ENCODE results near the gene BRMS1L.
"Not testable (repeated sequence)": the region's sequence is repeated elsewhere in the genome, so short reads cannot be mapped to it uniquely, and the experiment has no call there.

The BRMS1L gene

GRCh38 chr14:35826218-35826951 is at the start of gene BRMS1L:
TSS of gene BRMS1L (plus strand) at chr14:35826338. CDS start at chr14:35826517, 179 bp downstream.
- DNase-seq, result peak; percentile 97

GRCh38 chr14:35776823-35777222 is 49.3 kb upstream of the BRMS1L start:
- DNase-seq, result no peak

- DNase-seq, result not testable (repeated sequence)
These were observed 48.6 kb upstream of the BRMS1L start for GRCh38 chr14:35777550-35777949.

DNA sequence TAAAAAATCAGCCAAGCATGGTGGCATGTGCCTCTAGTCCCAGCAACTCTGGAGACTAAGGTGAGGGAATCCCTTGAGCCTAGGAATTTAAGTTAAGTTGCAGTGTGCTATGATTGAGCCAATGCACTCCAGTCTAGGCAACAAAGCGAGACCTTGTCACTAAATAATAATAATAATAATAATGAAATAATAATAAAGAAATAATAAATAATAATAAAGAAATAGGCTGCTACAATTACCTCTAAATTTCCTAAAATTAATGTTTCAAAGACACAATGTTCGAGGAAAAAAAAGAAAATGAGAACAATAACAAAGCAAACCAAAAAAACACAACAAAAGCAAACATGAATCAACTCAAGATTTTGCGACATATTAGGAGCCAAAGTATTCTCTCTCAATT is 46.8 kb upstream of the BRMS1L start:
- DNase-seq, result no peak

DNA sequence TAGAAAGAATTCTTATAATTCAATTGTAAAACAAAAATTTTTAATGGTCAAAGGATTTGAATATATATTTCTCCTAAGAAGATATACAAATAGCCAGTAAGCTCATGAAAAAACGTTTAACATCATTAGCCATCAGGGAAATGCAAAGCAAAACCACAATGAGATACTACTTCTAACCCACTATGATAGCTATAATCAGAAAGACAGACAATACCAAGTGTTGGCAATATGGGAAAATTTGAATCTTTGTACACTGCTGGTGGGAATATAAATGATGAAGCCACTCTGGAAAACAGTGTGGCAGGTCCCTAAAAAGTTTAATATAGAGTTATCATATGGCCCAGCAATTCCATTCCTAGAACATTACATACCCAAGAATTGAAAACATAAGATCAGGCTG is 42.4 kb upstream of the BRMS1L start:
- no peak for DNase-seq

GRCh38 chr14:35786856-35787255 is 39.3 kb upstream of the BRMS1L start:
- no peak for DNase-seq

GRCh38 chr14:35789651-35790050 is 36.5 kb upstream of the BRMS1L start:
- DNase-seq, result no peak

DNA sequence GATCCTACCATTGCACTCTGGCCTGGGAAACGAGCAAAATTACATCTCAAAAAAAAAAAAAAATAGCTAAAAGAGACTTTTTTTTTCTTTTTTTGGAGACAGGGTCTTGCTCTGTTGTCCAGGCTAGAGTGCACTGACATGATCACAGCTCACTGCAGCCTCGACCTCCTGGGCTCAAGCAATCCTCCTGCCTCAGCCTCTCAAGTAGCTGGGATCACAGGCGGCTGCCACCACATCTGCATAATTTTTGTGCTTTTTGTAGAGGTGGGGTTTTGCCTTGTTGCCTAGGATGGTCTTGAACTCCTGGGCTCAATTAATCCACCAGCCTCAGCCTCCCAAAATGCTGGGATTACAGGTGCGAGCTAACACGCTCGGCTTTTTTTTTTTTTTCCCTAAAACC is 28.3 kb upstream of the BRMS1L start:
- no peak for DNase-seq

- DNase-seq, result no peak
These were observed 19.9 kb upstream of the BRMS1L start for GRCh38 chr14:35806006-35806907.

DNA sequence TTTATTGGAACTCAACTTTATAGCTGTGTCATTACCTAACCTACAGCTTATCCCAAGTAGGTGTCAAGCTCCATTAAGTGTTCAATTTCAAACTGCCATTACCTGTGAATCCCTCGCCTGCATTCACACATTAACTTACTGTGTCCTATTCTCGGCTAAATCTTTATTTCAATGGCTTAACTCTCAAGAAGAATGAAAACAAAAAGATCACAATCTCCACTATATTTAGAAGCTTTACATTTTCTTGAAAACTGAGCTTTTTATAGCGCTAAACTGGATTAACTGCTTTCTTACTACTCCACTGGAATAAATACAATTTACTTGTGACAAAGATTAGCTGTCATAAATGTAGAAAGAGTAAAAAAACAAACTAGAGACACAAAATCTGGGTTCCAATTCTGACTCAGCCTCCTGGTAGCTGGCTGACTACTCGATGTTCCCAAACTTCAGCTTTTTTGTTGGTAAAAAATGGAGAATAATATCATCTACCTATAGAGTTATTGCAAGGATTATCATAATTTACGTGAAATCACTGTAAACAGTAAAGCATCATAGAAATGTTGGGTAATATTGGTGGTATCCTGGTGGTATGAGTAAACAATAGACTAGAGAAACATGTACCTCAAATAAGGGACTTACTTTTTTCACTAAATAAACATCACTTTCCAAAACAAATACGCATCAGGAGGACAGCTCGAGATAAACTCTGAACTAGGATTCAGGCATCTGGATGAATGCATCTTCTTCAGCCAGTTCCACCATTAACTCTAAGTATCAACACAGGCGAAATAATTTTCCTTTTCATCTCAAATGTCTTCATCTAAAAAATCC is 18.8 kb upstream of the BRMS1L start:
- no peak for DNase-seq

- DNase-seq, result peak; percentile 14
These were observed 18.0 kb upstream of the BRMS1L start for GRCh38 chr14:35808076-35808637.

GRCh38 chr14:35808638-35809563 is 17.2 kb upstream of the BRMS1L start, which contains the start of gene RALGAPA1:
TSS of gene RALGAPA1 (minus strand) at chr14:35809295. CDS start at chr14:35808835, 460 bp downstream.
- peak; percentile 88 for DNase-seq

DNA sequence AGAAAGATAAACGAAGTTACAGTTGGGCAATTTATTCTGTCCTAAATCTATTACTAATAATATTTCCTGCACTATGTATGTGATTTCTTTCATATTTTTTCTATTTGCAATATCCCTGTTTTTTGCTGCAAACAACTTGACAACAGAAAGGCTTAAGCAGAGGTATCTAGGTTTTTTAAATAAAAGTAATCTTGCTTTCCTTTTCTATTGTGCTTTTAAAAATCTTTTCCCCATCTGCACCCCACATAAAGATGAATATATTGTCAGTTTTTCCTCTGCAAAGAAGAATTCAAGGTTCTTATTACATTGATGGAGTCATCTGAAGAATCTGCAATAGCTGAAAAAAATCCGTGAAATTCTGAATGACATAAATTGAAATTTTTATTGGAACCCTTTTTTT is 16.5 kb upstream of the BRMS1L start:
- no peak for DNase-seq

GRCh38 chr14:35810963-35811362 is 15.2 kb upstream of the BRMS1L start:
- DNase-seq, result no peak

DNA sequence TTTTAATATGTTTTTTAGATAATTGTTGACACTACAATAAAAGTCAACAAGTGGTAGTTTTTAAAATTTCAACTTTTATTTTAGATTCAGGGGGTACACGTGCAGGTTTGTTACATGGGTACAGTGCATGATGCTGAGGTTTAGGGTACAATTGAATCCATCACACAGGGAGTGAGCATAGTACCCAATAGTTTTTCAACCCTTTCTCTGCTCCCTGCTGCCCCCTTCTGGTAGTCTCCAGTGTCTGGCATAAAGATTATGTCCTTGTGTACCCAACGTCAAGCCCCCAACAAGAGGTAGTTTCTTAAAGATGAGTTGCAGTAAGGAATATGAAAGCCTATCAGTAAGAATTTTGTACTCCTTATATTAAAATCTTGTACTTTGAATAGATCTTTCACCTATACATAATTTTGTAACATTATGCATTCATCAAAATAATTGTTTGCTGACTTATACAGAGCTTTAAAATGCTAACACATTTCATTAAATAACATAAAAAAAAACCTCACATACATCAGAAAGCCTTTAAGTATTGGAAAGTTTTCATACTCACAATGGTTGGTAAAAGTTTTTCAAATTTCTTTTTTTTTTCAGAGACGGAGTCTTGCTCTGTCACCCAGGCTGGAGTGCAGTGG is 11.7 kb upstream of the BRMS1L start:
- DNase-seq, result peak; percentile 74

DNA sequence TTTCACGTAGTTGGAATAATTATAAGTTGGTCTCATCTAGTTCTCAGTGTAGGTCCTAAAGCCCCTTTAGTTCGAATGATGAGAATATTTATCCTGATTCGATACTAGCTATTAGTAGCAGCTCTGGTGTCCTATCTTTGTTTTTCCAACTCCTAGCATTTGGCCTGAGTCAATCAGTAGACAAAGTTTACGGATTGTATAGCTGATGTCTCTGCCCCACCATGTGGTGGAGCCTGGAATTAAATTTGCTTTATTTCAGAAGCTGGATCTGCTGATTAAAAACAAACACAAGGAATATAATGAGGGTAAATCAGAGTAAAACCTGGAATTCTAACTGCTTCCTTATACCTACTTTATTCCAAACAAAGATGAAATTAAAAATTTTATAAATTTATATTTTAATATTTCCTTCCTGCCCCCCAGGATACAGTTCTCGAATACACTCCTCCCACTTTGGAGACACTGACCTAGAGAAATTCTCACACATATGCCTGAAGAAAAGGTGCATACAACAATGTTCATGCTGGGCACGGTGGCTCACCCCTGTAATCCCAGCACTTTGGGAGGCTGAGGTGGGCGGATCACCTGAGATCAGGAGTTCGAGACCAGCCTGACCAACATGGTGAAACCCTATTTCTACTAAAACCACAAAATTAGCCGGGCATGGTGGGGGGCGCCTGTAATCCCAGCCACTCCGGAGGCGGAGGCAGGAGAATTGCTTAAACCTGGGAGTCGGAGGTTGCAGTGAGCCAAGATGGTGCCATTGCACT is 7.6 kb upstream of the BRMS1L start:
- no peak for DNase-seq

DNA sequence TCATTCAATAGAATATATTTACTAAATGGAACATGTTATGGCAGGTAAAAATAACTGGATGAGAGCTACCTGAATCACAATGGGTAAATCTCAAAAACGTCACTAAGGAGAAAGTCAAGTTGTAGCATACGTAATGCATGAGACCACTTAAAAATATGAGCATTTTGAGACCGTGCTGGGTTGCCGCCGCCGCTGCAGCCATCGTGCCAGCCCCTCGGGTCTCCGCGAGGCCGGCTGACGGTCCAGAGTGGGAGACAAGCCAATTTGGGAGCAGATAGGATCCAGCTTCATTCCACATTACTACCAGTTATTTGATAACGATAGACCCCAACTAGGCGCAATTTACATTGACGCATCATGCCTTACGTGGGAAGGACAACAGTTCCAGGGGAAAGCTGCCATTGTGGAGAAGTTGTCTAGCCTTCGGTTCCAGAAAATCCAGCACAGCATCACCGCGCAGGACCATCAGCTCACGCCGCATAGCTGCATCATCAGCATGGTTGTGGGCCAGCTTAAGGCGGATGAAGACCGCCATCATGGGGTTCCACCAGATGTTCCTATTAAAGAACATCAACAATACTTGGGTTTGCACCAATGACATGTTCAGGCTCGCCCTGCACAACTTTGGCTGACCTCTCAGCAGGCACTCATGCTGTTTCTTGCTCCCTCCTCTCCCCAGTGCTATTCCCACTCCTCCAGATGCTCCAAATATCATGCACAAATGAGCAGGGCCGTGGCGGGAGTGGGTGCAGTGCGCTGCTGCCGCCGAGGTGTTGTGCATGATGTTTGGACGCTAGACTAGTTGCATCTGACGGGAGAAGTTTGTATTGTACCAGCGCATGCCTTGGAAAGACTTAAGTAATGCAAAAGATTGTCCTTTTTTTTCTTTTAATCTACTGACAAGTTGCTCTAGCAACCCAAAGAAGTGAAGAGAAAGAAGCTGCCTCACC is 6.3 kb upstream of the BRMS1L start:
- DNase-seq, result no peak

- no peak for DNase-seq
These were observed 4.3 kb upstream of the BRMS1L start for GRCh38 chr14:35821564-35822411.

Measured in stimulated activated CD4-positive, alpha-beta T cell treated with anti-CD3 and anti-CD28 coated beads, Interleukin-4, amount 100 ng/mL, for 1 hour (primary cell).